Type B pancreatic cell (in vitro differentiated cells): Measurements from ENCODE around the gene SERPINA1. TPM values are rescaled to one million over a fixed set of nuclear protein-coding genes. Genes with fewer than 3 reads are reported as not detected.

Experiments used
- DNase-seq: peaks from one replicate; pipeline ENCODE4 v3.0.0; 2021; ENCODE audit warnings: mixed read lengths; ENCODE audit not compliant: unreplicated experiment; ENCODE audit errors: extremely low spot score
- H3K27ac Mint-ChIP-seq: 2 replicates; pipeline ENCODE4 v1.8.0; 2021; ENCODE audit warnings: mild to moderate bottlenecking, mixed read lengths
- H3K27me3 Mint-ChIP-seq: 2 replicates; pipeline ENCODE4 v1.8.0; 2021; ENCODE audit warnings: mixed read lengths
- H3K36me3 Mint-ChIP-seq: 2 replicates; pipeline ENCODE4 v1.8.0; 2021; ENCODE audit warnings: mixed read lengths
- H3K4me1 Mint-ChIP-seq: one replicate; pipeline ENCODE4 v1.8.0; 2021; ENCODE audit warnings: mixed read lengths; ENCODE audit not compliant: unreplicated experiment
- H3K4me3 Mint-ChIP-seq: 2 replicates; pipeline ENCODE4 v1.8.0; 2021; ENCODE audit warnings: mild to moderate bottlenecking, mixed read lengths
- H3K9me3 Mint-ChIP-seq: 2 replicates; pipeline ENCODE4 v1.8.0; 2021; ENCODE audit warnings: mixed read lengths
- total RNA-seq: library from RNA; stranded (reverse); gene quantifications from 2 replicates; pipeline ENCODE4 v1.2.1, GENCODE V29; 2021; ENCODE audit warnings: low replicate concordance
- TF ChIP-seq, protein P1 (sequence below): fragments of 200-600 bp; sonication (generic); conservative IDR thresholded peaks from 2 replicates; pipeline ENCODE4 v1.5.0; 2021; ENCODE audit warnings: antibody characterized with exemption, mild to moderate bottlenecking

The SERPINA1 gene
- total RNA-seq, 1 donor from 2014 or later = 313 TPM

GRCh38 chr14:94403312-94403932 lies 15.0 kb upstream of the SERPINA1 start:
- Mint-ChIP-seq H3K27me3 (no peaks in the 10 kb centered on the region), H3K9me3 (no peaks in the 10 kb centered on the region), H3K36me3 (no peaks in the 10 kb centered on the region), H3K4me3 (no peak overlapping the region), H3K27ac (no peak overlapping the region), H3K4me1 (peaks cover 5% of the 10 kb centered on the region)
- TF ChIP-seq, protein P1, sequence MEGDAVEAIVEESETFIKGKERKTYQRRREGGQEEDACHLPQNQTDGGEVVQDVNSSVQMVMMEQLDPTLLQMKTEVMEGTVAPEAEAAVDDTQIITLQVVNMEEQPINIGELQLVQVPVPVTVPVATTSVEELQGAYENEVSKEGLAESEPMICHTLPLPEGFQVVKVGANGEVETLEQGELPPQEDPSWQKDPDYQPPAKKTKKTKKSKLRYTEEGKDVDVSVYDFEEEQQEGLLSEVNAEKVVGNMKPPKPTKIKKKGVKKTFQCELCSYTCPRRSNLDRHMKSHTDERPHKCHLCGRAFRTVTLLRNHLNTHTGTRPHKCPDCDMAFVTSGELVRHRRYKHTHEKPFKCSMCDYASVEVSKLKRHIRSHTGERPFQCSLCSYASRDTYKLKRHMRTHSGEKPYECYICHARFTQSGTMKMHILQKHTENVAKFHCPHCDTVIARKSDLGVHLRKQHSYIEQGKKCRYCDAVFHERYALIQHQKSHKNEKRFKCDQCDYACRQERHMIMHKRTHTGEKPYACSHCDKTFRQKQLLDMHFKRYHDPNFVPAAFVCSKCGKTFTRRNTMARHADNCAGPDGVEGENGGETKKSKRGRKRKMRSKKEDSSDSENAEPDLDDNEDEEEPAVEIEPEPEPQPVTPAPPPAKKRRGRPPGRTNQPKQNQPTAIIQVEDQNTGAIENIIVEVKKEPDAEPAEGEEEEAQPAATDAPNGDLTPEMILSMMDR = no peak
- no peak for DNase-seq

DNA sequence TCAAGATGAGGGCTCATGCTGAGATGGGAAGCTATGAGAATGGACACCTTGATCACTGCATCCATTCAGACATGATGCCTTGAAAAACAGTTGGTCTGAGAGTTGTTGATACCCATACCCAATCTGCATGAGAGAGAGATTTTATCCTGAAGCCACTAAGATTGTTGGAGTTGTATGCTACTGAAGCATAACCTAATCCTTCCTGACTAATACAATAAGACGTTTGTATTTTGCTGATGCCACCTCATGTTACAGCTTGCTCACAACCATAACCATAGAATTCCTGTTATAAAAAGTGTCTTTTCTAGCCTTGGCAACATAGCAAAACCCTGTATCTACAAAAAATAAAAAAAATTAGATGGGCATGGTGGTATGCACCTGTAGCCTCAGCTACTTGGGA lies 12.7 kb upstream of the SERPINA1 start:
- Mint-ChIP-seq H3K4me3 (no peak overlapping the region), H3K9me3 (no peaks in the 10 kb centered on the region), H3K27ac (no peak overlapping the region), H3K36me3 (no peaks in the 10 kb centered on the region), H3K27me3 (no peaks in the 10 kb centered on the region), H3K4me1 (peaks cover 25% of the 10 kb centered on the region)
- TF ChIP-seq, protein P1 = no peak
- DNase-seq = no peak

- DNase-seq = no peak
- Mint-ChIP-seq H3K9me3 (no peaks in the 10 kb centered on the region), H3K27me3 (no peaks in the 10 kb centered on the region), H3K36me3 (no peaks in the 10 kb centered on the region), H3K27ac (no peak overlapping the region), H3K4me3 (no peak overlapping the region), H3K4me1 (peaks cover 32% of the 10 kb centered on the region)
- TF ChIP-seq, protein P1 = no peak
These were observed 12.0 kb upstream of the SERPINA1 start for GRCh38 chr14:94400422-94400841.

DNA sequence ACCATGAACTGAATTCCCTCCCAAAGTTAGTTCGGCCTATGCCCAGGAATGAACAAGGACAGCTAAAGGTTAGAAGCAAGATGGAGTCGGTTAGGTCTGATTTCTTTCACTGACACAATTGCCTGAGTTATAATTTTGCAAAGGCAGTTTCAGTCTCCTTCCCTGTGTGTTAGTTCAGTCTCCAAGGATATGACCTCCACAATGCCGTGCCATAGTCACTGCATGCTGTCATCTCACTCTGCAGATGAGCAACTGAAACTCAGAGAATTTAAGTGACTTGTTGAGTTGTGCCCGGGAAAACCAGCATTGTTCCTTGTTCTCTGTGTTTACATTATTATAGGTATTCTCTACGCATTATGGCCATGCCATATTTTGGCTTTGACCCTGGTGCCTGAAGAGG lies 10.1 kb upstream of the SERPINA1 start:
- TF ChIP-seq, protein P1 = no peak
- Mint-ChIP-seq H3K9me3 (no peaks in the 10 kb centered on the region), H3K27me3 (no peaks in the 10 kb centered on the region), H3K4me3 (peak overlapping the region; percentile 69), H3K4me1 (peaks cover 40% of the 10 kb centered on the region), H3K36me3 (no peaks in the 10 kb centered on the region), H3K27ac (peak overlapping the region; percentile 86)
- DNase-seq = no peak

GRCh38 chr14:94398182-94398479 lies 9.7 kb upstream of the SERPINA1 start:
- TF ChIP-seq, protein P1 = no peak
- H3K4me1 Mint-ChIP-seq = peaks cover 40% of the 10 kb centered on the region
- no peaks in the 10 kb centered on the region for H3K36me3 Mint-ChIP-seq
- H3K27me3 Mint-ChIP-seq = no peaks in the 10 kb centered on the region
- peak overlapping the region; percentile 86 for H3K27ac Mint-ChIP-seq
- no peak for DNase-seq
- H3K4me3 Mint-ChIP-seq = peak overlapping the region; percentile 69
- H3K9me3 Mint-ChIP-seq = no peaks in the 10 kb centered on the region
